GM13976 (cell line): Measurements from ENCODE around the gene PLA2G4D.

Experiments
- DNase-seq: peaks from one replicate; pipeline ENCODE4 v3.0.0; 2012; ENCODE audit warnings: low spot score
- CTCF ChIP-seq: IDR thresholded peaks from 2 replicates; pipeline ENCODE4 v1.5.1; 2012; ENCODE audit warnings: borderline replicate concordance, mild to moderate bottlenecking; ENCODE audit not compliant: insufficient read depth; ENCODE audit errors: extremely low read depth, missing control alignments, control extremely low read depth
- in situ Hi-C: fragments of 300-500 bp; cut with MboI; formaldehyde crosslinking; loops from one replicate; pipeline ENCODE4 v1.12.0; 2022; ENCODE audit warnings: low sequenced_read_pairs, mixed read lengths, inconsistent platforms; ENCODE audit not compliant: unreplicated experiment

PLA2G4D gene

GRCh38 chr15:42094512-42094963 is at the start of gene PLA2G4D:
Gene PLA2G4D, minus strand, starts transcription at chr15:42094562. Its CDS starts 103 bp downstream, at chr15:42094459.
- no peak for TF ChIP-seq CTCF
- DNase-seq: no peak
- in situ Hi-C loops: no loop called here

GRCh38 chr15:42143356-42143755 is 49.0 kb upstream of the PLA2G4D start:
- DNase-seq: no peak
- in situ Hi-C loops: no loop called here
- TF ChIP-seq CTCF: no peak

GRCh38 chr15:42141795-42142667 is 47.7 kb upstream of the PLA2G4D start:
- TF ChIP-seq CTCF: no peak
- in situ Hi-C loops: no loop called here
- DNase-seq: no peak

GRCh38 chr15:42141246-42141645 is 46.9 kb upstream of the PLA2G4D start:
- no peak for DNase-seq
- in situ Hi-C loops: no loop called here
- TF ChIP-seq CTCF: no peak

GRCh38 chr15:42140383-42141070 is 46.2 kb upstream of the PLA2G4D start:
- in situ Hi-C loops: no loop called here
- no peak for TF ChIP-seq CTCF
- no peak for DNase-seq

GRCh38 chr15:42139596-42139995 is 45.2 kb upstream of the PLA2G4D start:
- no peak for TF ChIP-seq CTCF
- DNase-seq: no peak
- in situ Hi-C loops: loop anchor here (10.0 kb wide), 1 partner anchor 145 kb away; no protein-coding TSS in a partner anchor
